HepG2 (cell line): ENCODE measurements around the gene RFXANK. TPM values are rescaled to one million over a fixed set of nuclear protein-coding genes. Genes with fewer than 3 reads are reported as not detected.
A peak's percentile ranks its signal among the peaks of the same experiment; 100 is the strongest.

Experiments used
- ATF3 ChIP-seq: sonication (generic); formaldehyde crosslinking; IDR thresholded peaks from 2 replicates; pipeline ENCODE4 v1.4.0; 2020; ENCODE audit warnings: missing genetic modification reagents
- KAT7 ChIP-seq: IDR thresholded peaks from 2 replicates; pipeline ENCODE4 v1.6.1; 2018; ENCODE audit warnings: borderline replicate concordance, missing compliant biosample characterization
- MBD4 ChIP-seq: IDR thresholded peaks from 2 replicates; pipeline ENCODE4 v1.6.1; 2012; ENCODE audit warnings: low read length, inconsistent platforms, borderline replicate concordance
- MLXIP ChIP-seq: sonication (generic); formaldehyde crosslinking; IDR thresholded peaks from 2 replicates; pipeline ENCODE4 v1.9.0; 2021; ENCODE audit warnings: missing genetic modification reagents, borderline replicate concordance
- MYC ChIP-seq: sonication (generic); formaldehyde crosslinking; IDR thresholded peaks from 2 replicates; pipeline ENCODE4 v1.9.0; 2021; ENCODE audit warnings: missing genetic modification reagents, borderline replicate concordance
- SMAD3 ChIP-seq: sonication (generic); formaldehyde crosslinking; IDR thresholded peaks from 2 replicates; pipeline ENCODE4 v1.4.0; 2020; ENCODE audit warnings: missing genetic modification reagents
- TBX2 ChIP-seq: sonication (generic); formaldehyde crosslinking; IDR thresholded peaks from 2 replicates; pipeline ENCODE4 v1.5.0; 2020; ENCODE audit warnings: missing genetic modification reagents, mild to moderate bottlenecking, borderline replicate concordance
- ZBTB25 ChIP-seq: IDR thresholded peaks from 2 replicates; pipeline ENCODE4 v1.6.1; 2018; ENCODE audit warnings: missing genetic modification reagents
- ZHX1 ChIP-seq: sonication (generic); formaldehyde crosslinking; IDR thresholded peaks from 2 replicates; pipeline ENCODE4 v1.8.1; 2022; ENCODE audit warnings: low read depth, mild to moderate bottlenecking, missing genetic modification reagents
- ZNF275 ChIP-seq: sonication (generic); formaldehyde crosslinking; IDR thresholded peaks from 2 replicates; pipeline ENCODE4 v1.8.0; 2022; ENCODE audit warnings: missing genetic modification reagents, mild to moderate bottlenecking, inconsistent platforms, borderline replicate concordance
- ZNF33B ChIP-seq: sonication (generic); formaldehyde crosslinking; IDR thresholded peaks from 2 replicates; pipeline ENCODE4 v1.5.1; 2020; ENCODE audit warnings: mild to moderate bottlenecking, missing genetic modification reagents
- ZNF580 ChIP-seq: IDR thresholded peaks from 2 replicates; pipeline ENCODE4 v1.6.1; 2016; ENCODE audit warnings: low read depth, borderline replicate concordance
- ZSCAN21 ChIP-seq: sonication (generic); formaldehyde crosslinking; IDR thresholded peaks from 2 replicates; pipeline ENCODE4 v1.8.0; 2022; ENCODE audit warnings: mild to moderate bottlenecking, missing genetic modification reagents, moderate library complexity, borderline replicate concordance
- polyA plus RNA-seq, 8 experiments: library from polyadenylated mRNA; depleted of rRNA in 3 of 8; stranded (reverse) in 7 of 8; unstranded in 1 of 8; fragments of >200 nt; fragmentation: Illumina TruSeq in 4 of 8; extraction: Trizol in 4 of 8; gene quantifications; 2 replicates each; pipeline versions ENCODE4 v1.2.1 to v1.2.3, GENCODE V29; 2011 to 2016; ENCODE audit warnings: low read depth in 4 of 8, missing spikeins in 1 of 8, mixed read lengths in 1 of 8; ENCODE audit not compliant: insufficient read depth in 1 of 8
- total RNA-seq, 5 experiments: library from RNA; depleted of rRNA; stranded (reverse); fragments of >200 nt; fragmentation: Illumina TruSeq; extraction: Trizol; gene quantifications; 2 replicates each; pipeline ENCODE4 v1.2.3, GENCODE V29; 2016; ENCODE audit warnings: low read depth in 1 of 5
- TF ChIP-seq, protein P1 (sequence below): sonication (generic); formaldehyde crosslinking; IDR thresholded peaks from 2 replicates; pipeline ENCODE4 v1.4.0; 2020; ENCODE audit warnings: missing genetic modification reagents
- TF ChIP-seq, protein P2 (sequence below): sonication (generic); formaldehyde crosslinking; IDR thresholded peaks from 2 replicates; pipeline ENCODE4 v1.4.0; 2020; ENCODE audit warnings: missing genetic modification reagents, low read depth, mild to moderate bottlenecking, borderline replicate concordance

RFXANK gene
- total and polyA plus RNA-seq, 2 of the 13 experiments (the other 11 are each of a cell fraction or from before 2014, with no cell fraction given), result 49.9 to 80.7 TPM

DNA sequence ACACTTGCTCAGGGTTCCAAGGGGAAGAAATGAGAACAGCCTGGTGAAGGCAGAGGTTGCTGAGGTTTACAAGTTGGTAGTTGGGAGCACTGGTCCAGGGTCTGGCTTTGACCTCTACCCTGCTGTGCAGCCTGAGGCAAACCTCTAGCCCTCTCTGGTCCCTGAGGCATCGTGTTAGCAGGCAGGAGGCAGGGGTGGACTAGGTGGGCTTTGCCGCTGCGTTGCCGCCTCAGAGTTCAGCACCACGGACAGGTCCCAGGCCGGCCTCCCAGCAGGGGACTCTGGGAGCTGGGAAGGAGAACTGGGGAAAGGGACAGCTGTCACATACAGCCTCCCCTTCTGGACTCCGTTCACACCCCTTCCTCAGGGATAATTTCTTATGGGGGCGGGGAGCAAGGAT lies 22.8 kb downstream of the RFXANK start (continued):
- 0 out of 2 replicates have a peak, but pooled peaks have one; percentile 51 for TF ChIP-seq MLXIP (CRISPR knock-in tag)
- no peak for TF ChIP-seq ZNF275 (CRISPR knock-in tag)
- TF ChIP-seq KAT7 (CRISPR knock-in tag), result no peak
- TF ChIP-seq ATF3 (CRISPR knock-in tag), result peak; percentile 54; the same call in 1 of the 2 replicates
- TF ChIP-seq ZNF33B (CRISPR knock-in tag), result no peak
- 0 out of 2 replicates have a peak, but pooled peaks have one; percentile 58 for TF ChIP-seq ZSCAN21 (CRISPR knock-in tag)
- TF ChIP-seq ZHX1 (CRISPR knock-in tag), result no peak
- peak; percentile 42; the same call in 1 of the 2 replicates for TF ChIP-seq MYC
- peak; percentile 87 for TF ChIP-seq SMAD3 (CRISPR knock-in tag)
- TF ChIP-seq, protein P1, sequence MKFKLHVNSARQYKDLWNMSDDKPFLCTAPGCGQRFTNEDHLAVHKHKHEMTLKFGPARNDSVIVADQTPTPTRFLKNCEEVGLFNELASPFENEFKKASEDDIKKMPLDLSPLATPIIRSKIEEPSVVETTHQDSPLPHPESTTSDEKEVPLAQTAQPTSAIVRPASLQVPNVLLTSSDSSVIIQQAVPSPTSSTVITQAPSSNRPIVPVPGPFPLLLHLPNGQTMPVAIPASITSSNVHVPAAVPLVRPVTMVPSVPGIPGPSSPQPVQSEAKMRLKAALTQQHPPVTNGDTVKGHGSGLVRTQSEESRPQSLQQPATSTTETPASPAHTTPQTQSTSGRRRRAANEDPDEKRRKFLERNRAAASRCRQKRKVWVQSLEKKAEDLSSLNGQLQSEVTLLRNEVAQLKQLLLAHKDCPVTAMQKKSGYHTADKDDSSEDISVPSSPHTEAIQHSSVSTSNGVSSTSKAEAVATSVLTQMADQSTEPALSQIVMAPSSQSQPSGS, result peak; percentile 50; the same call in 1 of the 2 replicates
- TF ChIP-seq TBX2 (CRISPR knock-in tag), result peak; percentile 49; the same call in 1 of the 2 replicates
- TF ChIP-seq ZBTB25 (CRISPR knock-in tag), result peak; percentile 72
- peak; percentile 83; the same call in 1 of the 2 replicates for TF ChIP-seq ZNF580 (CRISPR knock-in tag)
- TF ChIP-seq, protein P2, sequence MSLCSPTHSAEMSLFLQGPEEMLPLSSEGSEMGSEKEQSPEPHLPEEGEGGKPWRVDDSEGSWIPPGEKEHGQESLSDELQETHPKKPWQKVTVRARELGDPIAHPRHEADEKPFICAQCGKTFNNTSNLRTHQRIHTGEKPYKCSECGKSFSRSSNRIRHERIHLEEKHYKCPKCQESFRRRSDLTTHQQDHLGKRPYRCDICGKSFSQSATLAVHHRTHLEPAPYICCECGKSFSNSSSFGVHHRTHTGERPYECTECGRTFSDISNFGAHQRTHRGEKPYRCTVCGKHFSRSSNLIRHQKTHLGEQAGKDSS (CRISPR knock-in tag), result 0 out of 2 replicates have a peak, but pooled peaks have one; percentile 48
- no peak for TF ChIP-seq MBD4
